ENCODE measurements around the gene CD7. TPM values are rescaled to one million over a fixed set of nuclear protein-coding genes. Genes with fewer than 3 reads are reported as not detected.

Gene CD7
- total and polyA plus RNA-seq, 2 donors (not counting 1 experiment from before 2014, with no cell fraction given) = 0.67 to 1.3 TPM

GRCh38 chr17:82301916-82302567 is 15.4 kb downstream of the CD7 start:
- no peak overlapping the region for H3K9ac ChIP-seq (ENCODE audit: low read length)

More at GRCh38 chr17:82301916-82302567, 15.4 kb downstream of the CD7 start:
- ChIA-PET CTCF (interaction anchor here (0.9 to 6.4 kb wide), 11 partner anchors 9 to 96 kb away, joined by 3 to 68 read pairs (median 8); partner anchors contain the start of gene CSNK1D), POLR2A (interaction anchor here (0.6 to 2.3 kb wide), 4 partner anchors 29 to 87 kb away, joined by 3 to 11 read pairs (median 4); partner anchors contain the start of genes CSNK1D and SLC16A3)
- DNase-seq (peak; percentile 62), ATAC-seq (ENCODE audit: low read depth) (no peak)
- no peaks in the 10 kb centered on the region for H4K20me1 ChIP-seq (ENCODE audit: control insufficient read depth, insufficient read depth, low read length, poor library complexity, severe bottlenecking)
- H3K4me2 ChIP-seq (replicated peaks; ENCODE audit: low read depth, low read length, poor library complexity, severe bottlenecking) = peak overlapping the region; percentile 74
- peak overlapping the region; percentile 99 for H3K4me3 Mint-ChIP-seq
- WGBS (ENCODE audit: insufficient coverage) = 5% methylated on average over 21 of the region's 23 CpGs
- no peaks in the 10 kb centered on the region for H3K36me3 ChIP-seq (replicated peaks in 1 of 2; ENCODE audit: control extremely low read depth in 1 of 2, control insufficient read depth in 1 of 2, extremely low read depth in 1 of 2, insufficient read depth in 2 of 2, low read length in 1 of 2)
- H3K4me3 ChIP-seq (ENCODE audit: control extremely low read depth in 1 of 5, extremely low read depth in 1 of 5, insufficient read depth in 1 of 5, low read depth in 2 of 5, low read length in 4 of 5) = peak overlapping the region in 1 of 5 experiments; percentile 14
- intact Hi-C loops (cut with micrococcal nuclease) = loop anchor here (1.0 kb wide), 1 partner anchor 19 kb away; no protein-coding TSS in a partner anchor
- H3K9me3 Mint-ChIP-seq (ENCODE audit: insufficient read depth) = no peaks in the 10 kb centered on the region
- TF ChIP-seq, protein P1, sequence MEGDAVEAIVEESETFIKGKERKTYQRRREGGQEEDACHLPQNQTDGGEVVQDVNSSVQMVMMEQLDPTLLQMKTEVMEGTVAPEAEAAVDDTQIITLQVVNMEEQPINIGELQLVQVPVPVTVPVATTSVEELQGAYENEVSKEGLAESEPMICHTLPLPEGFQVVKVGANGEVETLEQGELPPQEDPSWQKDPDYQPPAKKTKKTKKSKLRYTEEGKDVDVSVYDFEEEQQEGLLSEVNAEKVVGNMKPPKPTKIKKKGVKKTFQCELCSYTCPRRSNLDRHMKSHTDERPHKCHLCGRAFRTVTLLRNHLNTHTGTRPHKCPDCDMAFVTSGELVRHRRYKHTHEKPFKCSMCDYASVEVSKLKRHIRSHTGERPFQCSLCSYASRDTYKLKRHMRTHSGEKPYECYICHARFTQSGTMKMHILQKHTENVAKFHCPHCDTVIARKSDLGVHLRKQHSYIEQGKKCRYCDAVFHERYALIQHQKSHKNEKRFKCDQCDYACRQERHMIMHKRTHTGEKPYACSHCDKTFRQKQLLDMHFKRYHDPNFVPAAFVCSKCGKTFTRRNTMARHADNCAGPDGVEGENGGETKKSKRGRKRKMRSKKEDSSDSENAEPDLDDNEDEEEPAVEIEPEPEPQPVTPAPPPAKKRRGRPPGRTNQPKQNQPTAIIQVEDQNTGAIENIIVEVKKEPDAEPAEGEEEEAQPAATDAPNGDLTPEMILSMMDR (IDR thresholded peaks at IDR 0.05) = no peak
- no peak for TF ChIP-seq EZH2 (IDR thresholded peaks at IDR 0.05; ENCODE audit: borderline replicate concordance, insufficient read depth, low read depth, low read length, poor library complexity, severe bottlenecking)
- H3K27me3 Mint-ChIP-seq = no peaks in the 10 kb centered on the region
- H3K27ac Mint-ChIP-seq = peak overlapping the region; percentile 78
- H3K27ac ChIP-seq (ENCODE audit: low read length in 2 of 2) = no peak overlapping the region
- no peaks in the 10 kb centered on the region for H3K79me2 ChIP-seq (ENCODE audit: control insufficient read depth, insufficient read depth, low read length)
- H3K4me1 ChIP-seq (ENCODE audit: control insufficient read depth in 2 of 2, insufficient read depth in 2 of 2, low read length in 2 of 2) = peaks cover 44 to 66% of the 10 kb centered on the region in 2 donors
- no peaks in the 10 kb centered on the region for H3K27me3 ChIP-seq (replicated peaks in 1 of 4; ENCODE audit: control extremely low read depth in 1 of 4, control insufficient read depth in 3 of 4, insufficient read depth in 4 of 4, low read length in 3 of 4)
- peaks cover 51% of the 10 kb centered on the region for H3K4me1 Mint-ChIP-seq
- no peaks in the 10 kb centered on the region for H3K9me3 ChIP-seq (ENCODE audit: control extremely low read depth in 1 of 3, control insufficient read depth in 2 of 3, insufficient read depth in 1 of 3, low read length in 2 of 3)
- peak overlapping the region; percentile 49 for H2AFZ ChIP-seq (ENCODE audit: insufficient read depth, low read depth, low read length, poor library complexity, severe bottlenecking)
